ENCODE results near the gene DCHS1. TPM values are rescaled to one million over a fixed set of nuclear protein-coding genes. Genes with fewer than 3 reads are reported as not detected.
A peak's percentile ranks its signal among the peaks of the same experiment; 100 is the strongest.

DCHS1 gene
- total and polyA plus RNA-seq, 2 of the 13 experiments (the other 11 are each of a cell fraction or from before 2014, with no cell fraction given) = under 0.01 to 0.03 TPM

DNA sequence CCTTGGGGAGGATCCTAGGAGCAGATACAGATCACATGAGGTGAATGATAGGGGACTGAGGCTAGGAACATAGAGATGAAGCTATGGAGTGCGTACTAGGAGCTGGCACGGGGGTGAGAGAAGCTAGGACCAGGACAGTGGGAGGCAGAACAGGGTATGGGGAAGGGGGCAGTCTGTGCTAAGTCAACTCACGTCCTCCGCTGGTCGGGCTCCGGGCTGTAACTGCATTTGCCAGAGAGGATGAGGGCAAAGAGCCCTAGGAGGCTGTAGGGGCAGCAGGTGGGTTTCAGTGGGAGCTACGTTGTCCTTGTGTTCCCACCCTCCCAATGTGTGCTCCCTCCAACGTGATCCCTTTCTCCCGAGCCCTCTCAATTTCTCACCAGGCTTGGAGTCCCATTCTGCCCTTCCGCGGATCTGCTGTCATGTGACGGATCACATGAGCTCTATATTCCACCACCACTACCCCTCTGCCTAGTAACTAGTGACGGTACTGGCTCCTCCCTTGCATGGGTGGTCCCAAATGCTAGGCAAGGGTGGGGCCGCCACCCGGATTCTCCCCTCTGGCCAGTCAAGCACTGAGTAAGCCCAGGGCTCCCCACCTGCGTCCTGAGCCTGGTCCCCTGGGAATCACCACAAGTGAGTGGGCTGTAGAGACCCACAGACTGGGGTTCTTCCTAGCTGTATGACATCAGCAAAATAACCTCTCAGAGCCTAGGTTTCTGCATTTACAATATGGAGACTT, 36.4 kb downstream of the DCHS1 start, which contains the start of gene TPP1 (continued):
- TF ChIP-seq RBM39 (IDR thresholded peaks at IDR 0.05; ENCODE audit: low read depth, low read length, poor library complexity, severe bottlenecking) = no peak
- no peak for TF ChIP-seq ZNF468 (CRISPR knock-in tag; IDR thresholded peaks at IDR 0.05)
- TF ChIP-seq, protein P1, sequence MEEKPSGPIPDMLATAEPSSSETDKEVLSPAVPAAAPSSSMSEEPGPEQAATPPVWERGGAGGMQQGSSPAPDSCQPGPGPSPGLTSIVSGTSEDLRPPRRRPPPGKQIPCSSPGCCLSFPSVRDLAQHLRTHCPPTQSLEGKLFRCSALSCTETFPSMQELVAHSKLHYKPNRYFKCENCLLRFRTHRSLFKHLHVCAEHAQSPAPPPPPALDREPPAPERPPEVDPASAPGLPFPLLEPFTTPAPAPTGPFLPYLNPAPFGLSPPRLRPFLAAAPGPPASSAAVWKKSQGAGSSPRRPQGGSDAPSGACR (CRISPR knock-in tag; IDR thresholded peaks at IDR 0.05) = no peak
- TF ChIP-seq, protein P2, sequence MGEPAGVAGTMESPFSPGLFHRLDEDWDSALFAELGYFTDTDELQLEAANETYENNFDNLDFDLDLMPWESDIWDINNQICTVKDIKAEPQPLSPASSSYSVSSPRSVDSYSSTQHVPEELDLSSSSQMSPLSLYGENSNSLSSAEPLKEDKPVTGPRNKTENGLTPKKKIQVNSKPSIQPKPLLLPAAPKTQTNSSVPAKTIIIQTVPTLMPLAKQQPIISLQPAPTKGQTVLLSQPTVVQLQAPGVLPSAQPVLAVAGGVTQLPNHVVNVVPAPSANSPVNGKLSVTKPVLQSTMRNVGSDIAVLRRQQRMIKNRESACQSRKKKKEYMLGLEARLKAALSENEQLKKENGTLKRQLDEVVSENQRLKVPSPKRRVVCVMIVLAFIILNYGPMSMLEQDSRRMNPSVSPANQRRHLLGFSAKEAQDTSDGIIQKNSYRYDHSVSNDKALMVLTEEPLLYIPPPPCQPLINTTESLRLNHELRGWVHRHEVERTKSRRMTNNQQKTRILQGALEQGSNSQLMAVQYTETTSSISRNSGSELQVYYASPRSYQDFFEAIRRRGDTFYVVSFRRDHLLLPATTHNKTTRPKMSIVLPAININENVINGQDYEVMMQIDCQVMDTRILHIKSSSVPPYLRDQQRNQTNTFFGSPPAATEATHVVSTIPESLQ (CRISPR knock-in tag; conservative IDR thresholded peaks at IDR 0.05) = no peak
- TF ChIP-seq, protein P3, sequence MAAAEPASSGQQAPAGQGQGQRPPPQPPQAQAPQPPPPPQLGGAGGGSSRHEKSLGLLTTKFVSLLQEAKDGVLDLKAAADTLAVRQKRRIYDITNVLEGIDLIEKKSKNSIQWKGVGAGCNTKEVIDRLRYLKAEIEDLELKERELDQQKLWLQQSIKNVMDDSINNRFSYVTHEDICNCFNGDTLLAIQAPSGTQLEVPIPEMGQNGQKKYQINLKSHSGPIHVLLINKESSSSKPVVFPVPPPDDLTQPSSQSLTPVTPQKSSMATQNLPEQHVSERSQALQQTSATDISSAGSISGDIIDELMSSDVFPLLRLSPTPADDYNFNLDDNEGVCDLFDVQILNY (CRISPR knock-in tag; conservative IDR thresholded peaks at IDR 0.05) = no peak
- TF ChIP-seq ZNF772 (CRISPR knock-in tag; IDR thresholded peaks at IDR 0.05) = 0 out of 2 replicates have a peak, but pooled peaks have one; percentile 64
- no peak for TF ChIP-seq SP2 (CRISPR knock-in tag; IDR thresholded peaks at IDR 0.05)
- TF ChIP-seq, protein P4, sequence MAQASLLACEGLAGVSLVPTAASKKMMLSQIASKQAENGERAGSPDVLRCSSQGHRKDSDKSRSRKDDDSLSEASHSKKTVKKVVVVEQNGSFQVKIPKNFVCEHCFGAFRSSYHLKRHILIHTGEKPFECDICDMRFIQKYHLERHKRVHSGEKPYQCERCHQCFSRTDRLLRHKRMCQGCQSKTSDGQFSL (CRISPR knock-in tag; IDR thresholded peaks at IDR 0.05) = no peak
- TF ChIP-seq MIXL1 (CRISPR knock-in tag; IDR thresholded peaks at IDR 0.05) = 0 out of 2 replicates have a peak, but pooled peaks have one; percentile 32
- TF ChIP-seq, protein P5, sequence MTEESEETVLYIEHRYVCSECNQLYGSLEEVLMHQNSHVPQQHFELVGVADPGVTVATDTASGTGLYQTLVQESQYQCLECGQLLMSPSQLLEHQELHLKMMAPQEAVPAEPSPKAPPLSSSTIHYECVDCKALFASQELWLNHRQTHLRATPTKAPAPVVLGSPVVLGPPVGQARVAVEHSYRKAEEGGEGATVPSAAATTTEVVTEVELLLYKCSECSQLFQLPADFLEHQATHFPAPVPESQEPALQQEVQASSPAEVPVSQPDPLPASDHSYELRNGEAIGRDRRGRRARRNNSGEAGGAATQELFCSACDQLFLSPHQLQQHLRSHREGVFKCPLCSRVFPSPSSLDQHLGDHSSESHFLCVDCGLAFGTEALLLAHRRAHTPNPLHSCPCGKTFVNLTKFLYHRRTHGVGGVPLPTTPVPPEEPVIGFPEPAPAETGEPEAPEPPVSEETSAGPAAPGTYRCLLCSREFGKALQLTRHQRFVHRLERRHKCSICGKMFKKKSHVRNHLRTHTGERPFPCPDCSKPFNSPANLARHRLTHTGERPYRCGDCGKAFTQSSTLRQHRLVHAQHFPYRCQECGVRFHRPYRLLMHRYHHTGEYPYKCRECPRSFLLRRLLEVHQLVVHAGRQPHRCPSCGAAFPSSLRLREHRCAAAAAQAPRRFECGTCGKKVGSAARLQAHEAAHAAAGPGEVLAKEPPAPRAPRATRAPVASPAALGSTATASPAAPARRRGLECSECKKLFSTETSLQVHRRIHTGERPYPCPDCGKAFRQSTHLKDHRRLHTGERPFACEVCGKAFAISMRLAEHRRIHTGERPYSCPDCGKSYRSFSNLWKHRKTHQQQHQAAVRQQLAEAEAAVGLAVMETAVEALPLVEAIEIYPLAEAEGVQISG (CRISPR knock-in tag; IDR thresholded peaks at IDR 0.05) = peak; percentile 82
- TF ChIP-seq, protein P6, sequence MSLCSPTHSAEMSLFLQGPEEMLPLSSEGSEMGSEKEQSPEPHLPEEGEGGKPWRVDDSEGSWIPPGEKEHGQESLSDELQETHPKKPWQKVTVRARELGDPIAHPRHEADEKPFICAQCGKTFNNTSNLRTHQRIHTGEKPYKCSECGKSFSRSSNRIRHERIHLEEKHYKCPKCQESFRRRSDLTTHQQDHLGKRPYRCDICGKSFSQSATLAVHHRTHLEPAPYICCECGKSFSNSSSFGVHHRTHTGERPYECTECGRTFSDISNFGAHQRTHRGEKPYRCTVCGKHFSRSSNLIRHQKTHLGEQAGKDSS (CRISPR knock-in tag; IDR thresholded peaks at IDR 0.05; ENCODE audit: borderline replicate concordance, low read depth) = no peak; the same call in 1 of the 2 replicates
- TF ChIP-seq FOXO1 (CRISPR knock-in tag; IDR thresholded peaks at IDR 0.05) = peak; percentile 43; the same call in 1 of the 2 replicates
- TF ChIP-seq NPAS2 (CRISPR knock-in tag; IDR thresholded peaks at IDR 0.05; ENCODE audit: borderline replicate concordance) = no peak
- TF ChIP-seq ZNF17 (CRISPR knock-in tag; IDR thresholded peaks at IDR 0.05) = no peak
- no peak for TF ChIP-seq HOXA9 (CRISPR knock-in tag; IDR thresholded peaks at IDR 0.05; ENCODE audit: borderline replicate concordance)
- 0 out of 2 replicates have a peak, but pooled peaks have one; percentile 12 for TF ChIP-seq SIX4 (CRISPR knock-in tag; IDR thresholded peaks at IDR 0.05)
- TF ChIP-seq SMAD3 (CRISPR knock-in tag; IDR thresholded peaks at IDR 0.05) = peak; percentile 46; the same call in 1 of the 2 replicates
- TF ChIP-seq ZNF180 (CRISPR knock-in tag; IDR thresholded peaks at IDR 0.05; ENCODE audit: borderline replicate concordance, low read depth) = no peak
- no peak for TF ChIP-seq ASH2L (IDR thresholded peaks at IDR 0.05; ENCODE audit: insufficient read length, low read depth, low read length)
- no peak for TF ChIP-seq ZNF564 (CRISPR knock-in tag; IDR thresholded peaks at IDR 0.05)
- no peak; the same call in 1 of the 2 replicates for TF ChIP-seq ESRRA (CRISPR knock-in tag; IDR thresholded peaks at IDR 0.05; ENCODE audit: low read depth)
